Immature natural killer cell (primary cell): ENCODE data around the gene SORCS1. TPM values are rescaled to one million over a fixed set of nuclear protein-coding genes. Genes with fewer than 3 reads are reported as not detected.

Source experiments
- DNase-seq, 3 donors: peaks; one replicate each; pipeline ENCODE4 v3.0.0; 2022; ENCODE audit warnings: mixed read lengths in 1 of 3
- H3K27ac Mint-ChIP-seq, 6 donors: one replicate each; pipeline ENCODE4 v1.8.0; 2020; ENCODE audit warnings: mixed read lengths in 6 of 6, mild to moderate bottlenecking in 5 of 6, inconsistent platforms in 4 of 6, moderate library complexity in 3 of 6
- H3K27me3 Mint-ChIP-seq, 3 donors: one replicate each; pipeline ENCODE4 v1.8.0; 2020 to 2021; ENCODE audit warnings: low read depth in 3 of 3, mild to moderate bottlenecking in 3 of 3, mixed read lengths in 3 of 3, moderate library complexity in 3 of 3, inconsistent platforms in 1 of 3
- H3K36me3 Mint-ChIP-seq, 3 donors: one replicate each; pipeline ENCODE4 v1.8.0; 2020; ENCODE audit warnings: mixed read lengths in 3 of 3, inconsistent platforms in 2 of 3, mild to moderate bottlenecking in 2 of 3
- H3K4me1 Mint-ChIP-seq, 2 donors: one replicate each; pipeline ENCODE4 v1.8.0; 2020; ENCODE audit warnings: inconsistent platforms in 2 of 2, mild to moderate bottlenecking in 2 of 2, mixed read lengths in 2 of 2, moderate library complexity in 1 of 2
- H3K4me3 Mint-ChIP-seq, 5 donors: one replicate each; pipeline ENCODE4 v1.8.0; 2020; ENCODE audit warnings: mild to moderate bottlenecking in 5 of 5, mixed read lengths in 5 of 5, inconsistent platforms in 3 of 5, moderate library complexity in 3 of 5
- H3K9me3 Mint-ChIP-seq, 6 donors: one replicate each; pipeline ENCODE4 v1.8.0; 2020; ENCODE audit warnings: mild to moderate bottlenecking in 6 of 6, mixed read lengths in 6 of 6, inconsistent platforms in 4 of 6, moderate library complexity in 3 of 6
- polyA plus RNA-seq, 3 donors: library from polyadenylated mRNA; unstranded; fragments of 300-500 nt; fragmentation: Illumina TruSeq; gene quantifications; one replicate each; pipeline ENCODE4 v1.2.3, GENCODE V29; 2021

SORCS1 gene
- polyA plus RNA-seq, 3 donors from 2014 or later: not detected

- no peak overlapping the region for H3K27ac Mint-ChIP-seq
- no peaks in the 10 kb centered on the region for H3K36me3 Mint-ChIP-seq
- peaks cover 0 to 8% (median 2%) of the 10 kb centered on the region in 3 donors for H3K27me3 Mint-ChIP-seq
- H3K9me3 Mint-ChIP-seq: peaks cover 0 to 4% (median 0%) of the 10 kb centered on the region in 6 donors
- no peak overlapping the region for H3K4me3 Mint-ChIP-seq
- H3K4me1 Mint-ChIP-seq: no peaks in the 10 kb centered on the region
- DNase-seq: no peak
Observed at GRCh38 chr10:106900016-106900652, 264.4 kb downstream of the SORCS1 start.

DNA sequence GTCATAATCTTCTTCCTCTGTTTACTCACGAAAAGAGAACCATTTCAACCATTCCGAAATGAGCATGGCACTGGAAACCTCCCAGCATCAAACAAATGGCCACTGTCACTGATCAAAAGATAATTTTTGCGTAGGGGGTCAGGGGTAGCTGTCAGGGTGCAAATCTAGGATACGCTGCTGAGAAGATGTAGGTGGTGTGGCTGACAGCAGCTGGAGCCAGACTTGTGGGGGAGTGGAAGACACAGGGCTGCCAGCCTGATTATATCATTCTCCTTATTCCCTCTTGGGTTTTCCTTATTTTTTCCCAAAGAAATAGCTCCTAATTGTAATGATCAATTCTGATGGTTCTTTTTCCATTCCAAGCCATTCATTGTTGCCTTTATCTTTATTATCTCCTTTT lies 266.1 kb downstream of the SORCS1 start:
- no peaks in the 10 kb centered on the region for H3K36me3 Mint-ChIP-seq
- peaks cover 0 to 4% (median 0%) of the 10 kb centered on the region in 6 donors for H3K9me3 Mint-ChIP-seq
- no peak overlapping the region for H3K27ac Mint-ChIP-seq
- peaks cover 0 to 8% (median 0%) of the 10 kb centered on the region in 3 donors for H3K27me3 Mint-ChIP-seq
- H3K4me3 Mint-ChIP-seq: no peak overlapping the region
- no peak for DNase-seq
- no peaks in the 10 kb centered on the region for H3K4me1 Mint-ChIP-seq

- no peak for DNase-seq
- H3K4me3 Mint-ChIP-seq: no peak overlapping the region
- no peaks in the 10 kb centered on the region for H3K36me3 Mint-ChIP-seq
- H3K4me1 Mint-ChIP-seq: no peaks in the 10 kb centered on the region
- no peak overlapping the region for H3K27ac Mint-ChIP-seq
- peaks cover 2 to 11% (median 2%) of the 10 kb centered on the region in 3 donors for H3K27me3 Mint-ChIP-seq
- H3K9me3 Mint-ChIP-seq: peaks cover 0 to 4% (median 0%) of the 10 kb centered on the region in 6 donors
Observed at GRCh38 chr10:106897719-106898118, 266.8 kb downstream of the SORCS1 start.

- Mint-ChIP-seq H3K4me1 (no peaks in the 10 kb centered on the region), H3K4me3 (no peak overlapping the region), H3K9me3 (peaks cover 0 to 6% (median 0%) of the 10 kb centered on the region in 6 donors), H3K36me3 (no peaks in the 10 kb centered on the region), H3K27me3 (peaks cover 2 to 11% (median 2%) of the 10 kb centered on the region in 3 donors), H3K27ac (no peak overlapping the region)
- DNase-seq: no peak
Observed at GRCh38 chr10:106894692-106895091, 269.8 kb downstream of the SORCS1 start.

DNA sequence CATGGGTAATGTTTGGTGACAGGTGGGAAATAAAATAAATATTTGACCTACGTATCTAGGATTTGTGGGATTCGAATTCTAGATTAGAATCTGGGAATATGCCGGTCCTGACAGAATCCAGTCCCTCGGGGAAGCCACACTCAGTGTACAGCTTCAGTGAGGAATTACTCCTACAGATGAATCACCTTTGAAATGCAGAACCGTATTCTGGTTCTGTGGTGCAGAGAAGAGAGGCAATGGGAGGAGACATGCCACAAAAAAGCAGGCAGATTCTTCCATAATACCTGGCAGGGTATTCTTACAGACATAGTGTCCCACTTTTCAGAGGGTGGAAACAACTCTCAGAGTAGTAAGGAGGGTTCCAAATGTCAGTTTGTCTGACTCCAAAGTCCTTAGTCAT lies 286.9 kb downstream of the SORCS1 start:
- H3K4me1 Mint-ChIP-seq: no peaks in the 10 kb centered on the region
- H3K27me3 Mint-ChIP-seq: peaks cover 1 to 4% (median 2%) of the 10 kb centered on the region in 3 donors
- no peak overlapping the region for H3K27ac Mint-ChIP-seq
- H3K9me3 Mint-ChIP-seq: no peaks in the 10 kb centered on the region
- no peak for DNase-seq
- peaks cover 0 to 6% (median 0%) of the 10 kb centered on the region in 3 donors for H3K36me3 Mint-ChIP-seq
- no peak overlapping the region for H3K4me3 Mint-ChIP-seq

DNA sequence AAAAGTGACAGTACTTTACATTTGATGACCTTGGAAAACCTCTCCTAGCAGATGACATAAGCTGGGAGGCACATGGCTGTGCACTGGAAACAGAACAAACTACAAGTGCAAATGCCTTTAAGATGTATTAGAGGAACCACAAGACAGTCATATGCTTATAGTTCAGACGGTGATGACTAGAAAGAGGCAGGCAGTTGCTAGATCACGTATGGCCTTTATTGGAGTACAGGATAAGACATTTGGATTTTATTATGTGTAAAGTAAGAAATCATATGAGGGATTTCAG lies 290.0 kb downstream of the SORCS1 start:
- Mint-ChIP-seq H3K36me3 (no peaks in the 10 kb centered on the region), H3K9me3 (peaks cover 0 to 1% (median 0%) of the 10 kb centered on the region in 6 donors), H3K4me1 (peaks cover 3 to 7% of the 10 kb centered on the region in 2 donors), H3K27ac (no peak overlapping the region), H3K4me3 (no peak overlapping the region), H3K27me3 (peaks cover 1 to 4% (median 2%) of the 10 kb centered on the region in 3 donors)
- DNase-seq: no peak

DNA sequence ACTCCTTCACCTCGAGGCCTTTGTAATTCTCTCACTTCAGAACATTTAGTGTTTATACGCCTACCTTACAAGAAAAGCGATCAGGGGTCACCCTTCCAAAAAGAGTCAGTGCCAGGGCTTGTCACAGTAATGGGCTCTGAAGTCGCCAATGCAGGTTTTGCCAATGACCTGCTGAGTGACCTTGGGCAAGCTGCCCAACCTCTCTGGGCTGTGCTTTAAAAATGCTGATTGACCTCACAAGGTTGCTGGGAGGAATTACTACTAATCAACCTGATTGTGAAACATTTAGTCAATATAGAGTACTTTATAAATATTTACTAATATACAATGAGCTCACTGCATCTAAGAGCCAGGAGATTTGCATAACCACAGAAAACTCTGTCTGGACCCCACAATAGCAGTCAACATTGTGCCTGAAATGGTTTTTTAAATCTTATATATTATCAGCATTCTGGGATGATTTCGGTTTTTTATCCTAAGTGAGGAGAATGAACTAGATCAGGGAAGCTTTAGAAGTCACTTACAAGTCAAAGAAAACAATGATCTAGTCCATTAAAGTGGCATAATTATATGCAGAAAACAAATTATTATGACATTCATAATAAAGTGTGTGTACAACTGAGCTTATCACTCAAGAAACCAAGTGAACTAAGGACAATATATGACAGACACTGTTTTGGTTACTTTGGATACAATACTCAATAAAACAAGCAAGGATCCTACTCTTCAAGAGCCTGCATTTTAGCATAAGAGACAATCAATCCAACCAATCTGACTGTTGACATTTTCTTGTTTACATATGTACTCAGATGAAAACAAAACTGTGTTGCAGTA lies 290.5 kb downstream of the SORCS1 start:
- H3K9me3 Mint-ChIP-seq: peaks cover 0 to 2% (median under 1%) of the 10 kb centered on the region in 6 donors
- H3K4me3 Mint-ChIP-seq: no peak overlapping the region
- H3K36me3 Mint-ChIP-seq: peaks cover 0 to under 1% (median 0%) of the 10 kb centered on the region in 3 donors
- H3K4me1 Mint-ChIP-seq: peaks cover 3 to 7% of the 10 kb centered on the region in 2 donors
- no peak overlapping the region for H3K27ac Mint-ChIP-seq
- peaks cover 0 to 4% (median 1%) of the 10 kb centered on the region in 3 donors for H3K27me3 Mint-ChIP-seq
- no peak for DNase-seq

- H3K4me1 Mint-ChIP-seq: peaks cover 3 to 7% of the 10 kb centered on the region in 2 donors
- H3K36me3 Mint-ChIP-seq: peaks cover 0 to 13% (median 6%) of the 10 kb centered on the region in 3 donors
- no peak overlapping the region for H3K4me3 Mint-ChIP-seq
- peaks cover 0 to 11% (median 2%) of the 10 kb centered on the region in 6 donors for H3K9me3 Mint-ChIP-seq
- no peak for DNase-seq
- H3K27ac Mint-ChIP-seq: no peak overlapping the region
- H3K27me3 Mint-ChIP-seq: peaks cover 0 to 2% (median 0%) of the 10 kb centered on the region in 3 donors
Observed at GRCh38 chr10:106872176-106872575, 292.3 kb downstream of the SORCS1 start.

GRCh38 chr10:106866244-106866845 lies 298.2 kb downstream of the SORCS1 start:
- Mint-ChIP-seq H3K4me1 (peaks cover 8% of the 10 kb centered on the region in 2 donors), H3K4me3 (no peak overlapping the region), H3K36me3 (peaks cover 5 to 13% (median 6%) of the 10 kb centered on the region in 3 donors), H3K27me3 (peaks cover 0 to 3% (median 2%) of the 10 kb centered on the region in 3 donors), H3K9me3 (peaks cover 0 to 11% (median 1%) of the 10 kb centered on the region in 6 donors), H3K27ac (no peak overlapping the region)
- DNase-seq: no peak

DNA sequence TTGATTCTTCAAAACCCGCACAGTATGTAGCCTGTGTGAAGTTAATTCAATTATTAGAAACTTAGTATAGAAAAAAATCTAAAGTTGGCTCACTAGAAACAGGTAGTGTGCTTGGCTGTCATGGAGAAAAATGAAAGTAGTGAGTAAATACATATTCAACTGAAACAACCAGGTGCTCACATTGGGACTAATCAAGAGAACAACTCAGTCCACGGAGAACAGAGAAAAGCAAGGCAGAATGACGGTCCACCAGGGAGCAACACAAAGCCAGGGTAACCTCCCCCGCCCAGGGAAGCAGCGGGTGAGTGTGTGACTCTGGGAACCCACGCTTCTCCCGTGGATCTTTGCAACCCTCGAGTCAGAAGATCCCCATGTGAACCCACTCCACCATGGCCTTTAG lies 300.5 kb downstream of the SORCS1 start:
- Mint-ChIP-seq H3K27me3 (peaks cover 0 to 3% (median 2%) of the 10 kb centered on the region in 3 donors), H3K9me3 (peaks cover 0 to 9% (median 1%) of the 10 kb centered on the region in 6 donors), H3K27ac (peak overlapping the region in 1 of 6 donors; percentile 70), H3K4me3 (no peak overlapping the region), H3K4me1 (peaks cover 8 to 9% of the 10 kb centered on the region in 2 donors), H3K36me3 (peaks cover 5 to 13% (median 6%) of the 10 kb centered on the region in 3 donors)
- DNase-seq: no peak

DNA sequence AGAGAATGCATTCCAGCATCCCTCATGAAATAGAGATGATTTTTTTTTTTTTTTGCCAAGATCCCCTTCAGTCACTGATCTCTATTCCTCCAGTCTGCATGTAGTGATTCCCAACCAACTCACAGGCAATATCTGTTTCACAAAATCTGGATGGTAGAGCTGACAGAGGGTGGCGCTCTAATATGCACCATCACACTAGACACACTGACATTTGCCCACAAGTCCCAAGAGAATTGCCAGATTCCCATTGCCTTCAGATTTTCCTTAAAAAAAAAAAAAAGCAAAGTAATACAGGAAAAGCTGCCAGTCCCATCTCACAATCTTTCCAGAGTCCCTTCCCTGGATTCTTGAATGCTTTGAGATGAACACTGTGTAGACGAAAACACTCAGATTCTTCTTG lies 301.0 kb downstream of the SORCS1 start:
- H3K4me3 Mint-ChIP-seq: no peak overlapping the region
- peaks cover 8 to 14% of the 10 kb centered on the region in 2 donors for H3K4me1 Mint-ChIP-seq
- H3K36me3 Mint-ChIP-seq: peaks cover 5 to 11% (median 6%) of the 10 kb centered on the region in 3 donors

GRCh38 chr10:106859892-106860652 lies 304.4 kb downstream of the SORCS1 start:
- Mint-ChIP-seq H3K27me3 (peaks cover 2 to 4% (median 3%) of the 10 kb centered on the region in 3 donors), H3K36me3 (peaks cover 0 to 11% (median 8%) of the 10 kb centered on the region in 3 donors), H3K4me3 (no peak overlapping the region), H3K4me1 (peaks cover 1 to 7% of the 10 kb centered on the region in 2 donors), H3K9me3 (peaks cover 0 to 8% (median 5%) of the 10 kb centered on the region in 6 donors), H3K27ac (no peak overlapping the region)
- no peak for DNase-seq

More for the DNA sequence above, 301.0 kb downstream of the SORCS1 start:
- peaks cover 0 to 3% (median 2%) of the 10 kb centered on the region in 3 donors for H3K27me3 Mint-ChIP-seq
- H3K9me3 Mint-ChIP-seq: peaks cover 0 to 7% (median 1%) of the 10 kb centered on the region in 6 donors
- no peak overlapping the region for H3K27ac Mint-ChIP-seq
- no peak for DNase-seq

GRCh38 chr10:106857728-106858127 lies 306.8 kb downstream of the SORCS1 start:
- H3K9me3 Mint-ChIP-seq: peaks cover 0 to 14% (median 8%) of the 10 kb centered on the region in 6 donors
- H3K4me3 Mint-ChIP-seq: no peak overlapping the region
- no peak for DNase-seq
- peaks cover 0 to 4% (median 2%) of the 10 kb centered on the region in 3 donors for H3K27me3 Mint-ChIP-seq
- H3K36me3 Mint-ChIP-seq: peaks cover 0 to 12% (median 11%) of the 10 kb centered on the region in 3 donors
- no peak overlapping the region for H3K27ac Mint-ChIP-seq
- H3K4me1 Mint-ChIP-seq: peaks cover 1 to 7% of the 10 kb centered on the region in 2 donors
